Natural killer cell (primary cell): ENCODE results near the gene HNRNPA1L2. TPM values are rescaled to one million over a fixed set of nuclear protein-coding genes. Genes with fewer than 3 reads are reported as not detected.
"Not testable (repeated sequence)": the region's sequence is repeated elsewhere in the genome, so short reads cannot be mapped to it uniquely, and the experiment has no call there.

Experiments used
- ATAC-seq, 3 donors: fragments of 150-1000 bp in 2 of 3; fragments of 200-7000 bp in 1 of 3; cut with Tn5 transposase; 1 replicate in 1 of 3; 2 replicates in 2 of 3; pipeline ENCODE4 v1.10.0; 2021; ENCODE audit warnings: mild to moderate bottlenecking in 2 of 3, moderate library complexity in 2 of 3
- DNase-seq, 2 donors: peaks; one replicate each; pipeline versions ENCODE4 v3.0.0 to v3.0.0-alpha.2; 2013 to 2021; ENCODE audit warnings: mixed read lengths in 1 of 2
- H3K27ac ChIP-seq: one replicate; pipeline ENCODE4 v1.5.1; 2013; ENCODE audit warnings: mild to moderate bottlenecking, low read length
- H3K27me3 ChIP-seq: one replicate; pipeline ENCODE4 v1.6.1; 2013; ENCODE audit warnings: low read length; ENCODE audit not compliant: control insufficient read depth, insufficient read depth
- H3K36me3 ChIP-seq: one replicate; pipeline ENCODE4 v1.6.1; 2013; ENCODE audit warnings: low read length; ENCODE audit not compliant: control insufficient read depth, insufficient read depth
- H3K4me1 ChIP-seq: one replicate; pipeline ENCODE4 v1.6.1; 2013; ENCODE audit warnings: low read length; ENCODE audit not compliant: control insufficient read depth, insufficient read depth
- H3K4me3 ChIP-seq: one replicate; pipeline ENCODE4 v1.5.1; 2013; ENCODE audit warnings: low read length
- H3K9me3 ChIP-seq: one replicate; pipeline ENCODE4 v1.6.1; 2013; ENCODE audit warnings: low read length; ENCODE audit not compliant: control insufficient read depth, insufficient read depth
- H3K27ac Mint-ChIP-seq, 2 donors: one replicate each; pipeline ENCODE4 v1.8.0; 2022; ENCODE audit warnings: mild to moderate bottlenecking in 2 of 2, mixed read lengths in 2 of 2, moderate library complexity in 1 of 2
- H3K27me3 Mint-ChIP-seq, 2 donors: one replicate each; pipeline ENCODE4 v1.8.0; 2022; ENCODE audit warnings: low read depth in 2 of 2, mixed read lengths in 2 of 2
- H3K36me3 Mint-ChIP-seq: one replicate; pipeline ENCODE4 v1.8.0; 2022; ENCODE audit warnings: mixed read lengths
- H3K4me1 Mint-ChIP-seq, 2 donors: one replicate each; pipeline ENCODE4 v1.8.0; 2022; ENCODE audit warnings: mixed read lengths in 2 of 2
- H3K4me3 Mint-ChIP-seq: one replicate; pipeline ENCODE4 v1.8.0; 2022; ENCODE audit warnings: mild to moderate bottlenecking, moderate library complexity, mixed read lengths
- H3K9me3 Mint-ChIP-seq, 2 donors: one replicate each; pipeline ENCODE4 v1.8.0; 2022; ENCODE audit warnings: mixed read lengths in 2 of 2
- WGBS: methylation state at CpG from one replicate; pipeline ENCODE4 v1.1.7; 2013; ENCODE audit warnings: missing lambda C conversion rate; ENCODE audit not compliant: insufficient coverage; 5-methylcytosine and 5-hydroxymethylcytosine counted together
- intact Hi-C: fragments of 100-400 bp; cut with micrococcal nuclease; formaldehyde crosslinking; loops from one replicate; pipeline ENCODE4 v1.14.2; 2022
- total RNA-seq, 4 donors: library from RNA; stranded (reverse); fragments of 120-200 nt in 1 of 4; gene quantifications; one replicate each; pipeline versions ENCODE4 v1.2.3 to v1.2.4, GENCODE V29; 2013 to 2022
- TF ChIP-seq, protein P1 (sequence below): fragments of 200-600 bp; IDR thresholded peaks from one replicate; pipeline ENCODE4 v1.8.0; 2022; ENCODE audit warnings: antibody characterized with exemption

Gene HNRNPA1L2
- total RNA-seq, 3 donors from 2014 or later (not counting 1 experiment from before 2014, with no cell fraction given): 11.9 to 16.2 (median 15.4) TPM

DNA sequence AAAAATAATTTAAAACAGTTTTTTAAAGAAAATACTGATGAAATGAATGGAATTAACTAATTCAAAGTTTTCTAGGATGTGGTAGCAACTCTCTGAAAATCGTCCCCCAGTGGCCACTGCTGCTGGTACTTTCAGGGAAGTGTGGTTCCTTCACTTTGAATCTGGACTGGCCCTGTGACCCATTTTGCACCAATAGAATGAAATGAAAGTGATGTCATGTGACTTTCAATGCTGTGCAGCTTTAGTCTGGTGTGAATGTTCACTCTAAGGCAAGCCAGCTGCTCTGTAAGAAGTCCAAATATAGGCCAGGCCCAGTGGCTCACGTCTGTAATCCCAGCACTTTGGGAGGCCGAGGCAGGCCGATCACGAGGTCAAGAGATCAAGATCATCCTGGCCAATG, 26.4 kb upstream of the HNRNPA1L2 start:
- H3K27ac ChIP-seq: no peak overlapping the region
- no peaks in the 10 kb centered on the region for H3K27me3 ChIP-seq
- DNase-seq (peak in 1 of 2 donors; percentile 34), ATAC-seq (no peak)
- peaks cover 5 to 9% of the 10 kb centered on the region in 2 donors for H3K27me3 Mint-ChIP-seq
- H3K36me3 Mint-ChIP-seq: no peaks in the 10 kb centered on the region
- H3K9me3 ChIP-seq: no peaks in the 10 kb centered on the region
- 83% methylated on average over 5 of the region's 5 CpGs for WGBS
- TF ChIP-seq, protein P1, sequence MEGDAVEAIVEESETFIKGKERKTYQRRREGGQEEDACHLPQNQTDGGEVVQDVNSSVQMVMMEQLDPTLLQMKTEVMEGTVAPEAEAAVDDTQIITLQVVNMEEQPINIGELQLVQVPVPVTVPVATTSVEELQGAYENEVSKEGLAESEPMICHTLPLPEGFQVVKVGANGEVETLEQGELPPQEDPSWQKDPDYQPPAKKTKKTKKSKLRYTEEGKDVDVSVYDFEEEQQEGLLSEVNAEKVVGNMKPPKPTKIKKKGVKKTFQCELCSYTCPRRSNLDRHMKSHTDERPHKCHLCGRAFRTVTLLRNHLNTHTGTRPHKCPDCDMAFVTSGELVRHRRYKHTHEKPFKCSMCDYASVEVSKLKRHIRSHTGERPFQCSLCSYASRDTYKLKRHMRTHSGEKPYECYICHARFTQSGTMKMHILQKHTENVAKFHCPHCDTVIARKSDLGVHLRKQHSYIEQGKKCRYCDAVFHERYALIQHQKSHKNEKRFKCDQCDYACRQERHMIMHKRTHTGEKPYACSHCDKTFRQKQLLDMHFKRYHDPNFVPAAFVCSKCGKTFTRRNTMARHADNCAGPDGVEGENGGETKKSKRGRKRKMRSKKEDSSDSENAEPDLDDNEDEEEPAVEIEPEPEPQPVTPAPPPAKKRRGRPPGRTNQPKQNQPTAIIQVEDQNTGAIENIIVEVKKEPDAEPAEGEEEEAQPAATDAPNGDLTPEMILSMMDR: no peak
- H3K4me1 Mint-ChIP-seq: peaks cover 15 to 20% of the 10 kb centered on the region in 2 donors
- intact Hi-C loops: loop anchor here (5.0 kb wide), 1 partner anchor 36 kb away; the partner anchor contains the start of gene SUGT1
- no peaks in the 10 kb centered on the region for H3K9me3 Mint-ChIP-seq
- no peak overlapping the region for H3K4me3 ChIP-seq
- peak overlapping the region; percentile 98 for H3K4me3 Mint-ChIP-seq
- peak overlapping the region; percentile 67 to 82 for H3K27ac Mint-ChIP-seq
- H3K4me1 ChIP-seq: peaks cover 12% of the 10 kb centered on the region
- H3K36me3 ChIP-seq: no peaks in the 10 kb centered on the region

DNA sequence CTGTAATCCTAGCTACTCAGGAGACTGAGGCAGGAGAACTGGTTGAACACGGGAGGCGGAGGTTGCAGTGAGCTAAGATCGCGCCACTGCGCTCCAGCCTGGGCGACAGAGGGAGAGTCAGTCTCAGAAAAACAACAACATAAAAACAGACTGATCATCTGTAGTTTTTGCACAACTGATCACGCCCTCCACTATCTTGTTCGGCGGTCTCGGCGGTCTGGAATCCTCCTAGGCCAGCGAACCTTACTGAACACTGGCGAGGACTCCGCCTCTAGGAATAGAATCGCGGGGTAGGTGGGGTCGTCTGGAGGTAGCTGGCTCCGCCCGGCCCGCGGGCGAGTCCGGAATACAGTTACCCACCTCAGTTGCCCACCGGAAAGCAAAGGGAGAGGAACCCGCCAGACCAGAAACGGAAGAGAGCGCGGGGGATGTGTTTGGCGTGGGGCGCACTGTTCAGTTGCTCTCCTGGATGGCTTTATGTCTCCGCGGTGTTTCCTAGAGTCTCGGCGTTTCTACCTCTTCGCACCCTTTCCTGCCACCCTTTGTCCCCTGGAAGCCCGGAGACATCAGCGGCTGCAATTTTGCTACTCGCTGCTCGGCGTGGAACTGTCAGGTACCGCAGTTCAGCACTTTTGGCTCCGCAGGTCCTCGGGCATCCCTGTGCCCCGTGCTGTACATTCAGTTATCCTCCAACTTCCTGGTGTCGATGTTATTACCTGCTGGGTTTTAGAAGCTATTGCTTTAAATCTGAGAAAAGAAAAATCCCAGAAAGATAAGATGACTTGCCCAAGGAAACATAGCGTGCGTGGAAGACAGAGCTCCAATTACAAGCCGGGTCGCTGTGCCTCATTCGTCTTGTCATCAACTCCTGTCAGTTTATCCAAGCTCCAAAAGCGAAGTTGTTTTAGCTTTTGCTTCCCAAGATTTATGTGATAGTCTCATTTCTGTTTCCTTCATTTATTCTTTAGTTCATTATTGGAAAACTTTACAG, 24.9 kb upstream of the HNRNPA1L2 start:
- WGBS: under 1% methylated on average over 51 of the region's 51 CpGs
- Mint-ChIP-seq H3K4me1 (peaks cover 15 to 20% of the 10 kb centered on the region in 2 donors), H3K4me3 (peak overlapping the region; percentile 98), H3K27me3 (peaks cover 0 to 5% of the 10 kb centered on the region in 2 donors), H3K27ac (peak overlapping the region; percentile 82 to 89), H3K36me3 (no peaks in the 10 kb centered on the region), H3K9me3 (no peaks in the 10 kb centered on the region)
- Histone ChIP-seq H3K36me3 (no peaks in the 10 kb centered on the region), H3K4me1 (peaks cover 12% of the 10 kb centered on the region), H3K27ac (peak overlapping the region; percentile 75), H3K9me3 (no peaks in the 10 kb centered on the region), H3K27me3 (no peaks in the 10 kb centered on the region), H3K4me3 (peak overlapping the region; percentile 87)
- DNase-seq: peak; percentile 70 to 90
- intact Hi-C loops: loop anchor here (5.0 kb wide), 1 partner anchor 35 kb away; the partner anchor contains the start of gene SUGT1
- TF ChIP-seq, protein P1: no peak
- ATAC-seq: peak; percentile 90 to 96 (median 96)

DNA sequence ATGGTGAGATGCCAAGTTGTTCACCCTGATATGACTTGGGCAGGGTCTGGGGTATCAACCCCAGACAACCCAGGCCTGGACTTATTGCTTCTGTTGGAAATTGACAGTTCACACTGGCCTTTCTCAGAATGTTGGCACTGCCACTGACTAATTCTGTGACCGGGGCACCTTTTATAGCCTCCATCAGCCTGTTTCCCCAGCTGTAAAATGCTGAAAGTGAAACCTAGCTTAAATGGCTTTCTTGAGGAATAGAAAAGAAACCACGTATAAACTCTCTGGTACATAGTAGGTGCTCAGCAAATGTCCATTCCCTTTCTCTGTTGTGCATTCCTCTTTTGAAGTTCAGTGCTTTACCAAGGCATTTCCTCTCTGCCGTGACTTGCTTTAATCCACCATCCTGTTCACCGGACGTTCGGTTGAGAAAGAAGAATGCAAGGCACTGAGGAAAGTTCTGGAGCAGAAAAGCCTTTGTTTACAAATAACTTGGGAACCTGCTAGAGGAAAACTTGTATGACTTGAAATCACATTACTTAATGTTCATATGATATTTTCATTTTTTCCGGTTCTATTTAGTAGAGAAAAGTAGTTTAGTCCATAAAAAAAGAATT, 11.0 kb upstream of the HNRNPA1L2 start:
- H3K36me3 Mint-ChIP-seq, intact Hi-C loops, H3K4me1 ChIP-seq, H3K27ac ChIP-seq, DNase-seq, H3K9me3 ChIP-seq, H3K9me3 Mint-ChIP-seq, H3K27me3 Mint-ChIP-seq, H3K27ac Mint-ChIP-seq, ATAC-seq, H3K4me1 Mint-ChIP-seq, H3K27me3 ChIP-seq, H3K4me3 Mint-ChIP-seq, H3K4me3 ChIP-seq: not testable (repeated sequence)
- WGBS: 55% methylated on average over 5 of the region's 7 CpGs
- H3K36me3 ChIP-seq: peaks cover 32% of the 10 kb centered on the region
